SK-N-DZ (cell line): ENCODE data around the gene FRAS1.

Experiments
- DNase-seq: peaks from one replicate; pipeline ENCODE4 v3.0.0-alpha.2; 2015; ENCODE audit warnings: low spot score
- small RNA-seq, 2 experiments: library from RNA; depleted of rRNA; stranded (forward); fragments of <200 nt; gene quantifications; one replicate each; pipeline ENCODE3, GENCODE V24; 2014

FRAS1 gene

GRCh38 chr4:78571804-78572203 is 514.7 kb downstream of the FRAS1 start:
- no peak for DNase-seq

- DNase-seq, result no peak
Observed at GRCh38 chr4:78578674-78579425, 521.7 kb downstream of the FRAS1 start.

GRCh38 chr4:78581618-78582017 is 524.5 kb downstream of the FRAS1 start:
- DNase-seq, result no peak

- no peak for DNase-seq
Observed at GRCh38 chr4:78584863-78585547, 527.9 kb downstream of the FRAS1 start.

- DNase-seq, result no peak
Observed at GRCh38 chr4:78585633-78586032, 528.5 kb downstream of the FRAS1 start.

GRCh38 chr4:78588894-78589545 is 531.9 kb downstream of the FRAS1 start:
- DNase-seq, result no peak

- DNase-seq, result no peak
Observed at GRCh38 chr4:78591404-78591803, 534.3 kb downstream of the FRAS1 start.

- DNase-seq, result no peak
Observed at GRCh38 chr4:78592088-78592783, 535.1 kb downstream of the FRAS1 start.

Small RNAs within 50 kb of the gene (small RNA-seq; reads per million reads assigned to genes)
- 0 reads per million in 2 experiments for gene AC114801.3
